Measurements from ENCODE around the gene HEXIM2.

Gene HEXIM2

GRCh38 chr17:45143094-45143670 lies 18.5 kb upstream of the HEXIM2 start:
- H3K27me3 ChIP-seq (ENCODE audit: control insufficient read depth, insufficient read depth, low read length): no peaks in the 10 kb centered on the region
- no peak for TF ChIP-seq CTCF (IDR thresholded peaks at IDR 0.05)
- H3K36me3 ChIP-seq (ENCODE audit: control insufficient read depth, insufficient read depth, low read length): no peaks in the 10 kb centered on the region
- no peak overlapping the region for H3K4me3 ChIP-seq (ENCODE audit: low read depth, low read length)
- no peaks in the 10 kb centered on the region for H3K79me2 ChIP-seq
- no peak overlapping the region for H3K27ac ChIP-seq
- H2AFZ ChIP-seq: no peak overlapping the region
- no peaks in the 10 kb centered on the region for H3K4me1 ChIP-seq
- H3K9me3 ChIP-seq (ENCODE audit: control insufficient read depth, low read length): no peaks in the 10 kb centered on the region
- H3K9ac ChIP-seq: no peak overlapping the region
- no peak overlapping the region for H3K4me2 ChIP-seq (ENCODE audit: low read length)

- H2AFZ ChIP-seq: peak overlapping the region; percentile 78
- no peak overlapping the region for H3K9ac ChIP-seq
- H3K79me2 ChIP-seq: no peaks in the 10 kb centered on the region
- H3K36me3 ChIP-seq (ENCODE audit: control insufficient read depth, insufficient read depth, low read length): no peaks in the 10 kb centered on the region
- H3K4me2 ChIP-seq (ENCODE audit: low read length): peak overlapping the region; percentile 43
- H3K4me3 ChIP-seq (ENCODE audit: low read depth, low read length): peak overlapping the region; percentile 45
- no peak for TF ChIP-seq CTCF (IDR thresholded peaks at IDR 0.05)
- H3K9me3 ChIP-seq (ENCODE audit: control insufficient read depth, low read length): no peaks in the 10 kb centered on the region
- H3K27me3 ChIP-seq (ENCODE audit: control insufficient read depth, insufficient read depth, low read length): no peaks in the 10 kb centered on the region
- H3K27ac ChIP-seq: peak overlapping the region; percentile 69
- no peaks in the 10 kb centered on the region for H3K4me1 ChIP-seq
Observed at GRCh38 chr17:45143767-45144198, 17.9 kb upstream of the HEXIM2 start.

- H3K27me3 ChIP-seq (ENCODE audit: control insufficient read depth, insufficient read depth, low read length): no peaks in the 10 kb centered on the region
- peak overlapping the region; percentile 78 for H2AFZ ChIP-seq
- H3K9ac ChIP-seq: no peak overlapping the region
- H3K4me3 ChIP-seq (ENCODE audit: low read depth, low read length): peak overlapping the region; percentile 45
- H3K36me3 ChIP-seq (ENCODE audit: control insufficient read depth, insufficient read depth, low read length): no peaks in the 10 kb centered on the region
- no peak for TF ChIP-seq CTCF (IDR thresholded peaks at IDR 0.05)
- no peaks in the 10 kb centered on the region for H3K4me1 ChIP-seq
- peak overlapping the region; percentile 43 for H3K4me2 ChIP-seq (ENCODE audit: low read length)
- no peaks in the 10 kb centered on the region for H3K9me3 ChIP-seq (ENCODE audit: control insufficient read depth, low read length)
- H3K27ac ChIP-seq: peak overlapping the region; percentile 69
- H3K79me2 ChIP-seq: no peaks in the 10 kb centered on the region
Observed at GRCh38 chr17:45144199-45145034, 17.3 kb upstream of the HEXIM2 start.

- no peaks in the 10 kb centered on the region for H3K79me2 ChIP-seq
- H3K4me3 ChIP-seq (ENCODE audit: low read depth, low read length): no peak overlapping the region
- H3K9me3 ChIP-seq (ENCODE audit: control insufficient read depth, low read length): no peaks in the 10 kb centered on the region
- H3K27ac ChIP-seq: peak overlapping the region; percentile 69
- no peak overlapping the region for H3K4me2 ChIP-seq (ENCODE audit: low read length)
- no peak overlapping the region for H2AFZ ChIP-seq
- H3K9ac ChIP-seq: no peak overlapping the region
- H3K4me1 ChIP-seq: no peaks in the 10 kb centered on the region
- H3K36me3 ChIP-seq (ENCODE audit: control insufficient read depth, insufficient read depth, low read length): no peaks in the 10 kb centered on the region
- no peak for TF ChIP-seq CTCF (IDR thresholded peaks at IDR 0.05)
- H3K27me3 ChIP-seq (ENCODE audit: control insufficient read depth, insufficient read depth, low read length): no peaks in the 10 kb centered on the region
Observed at GRCh38 chr17:45145035-45145389, 16.7 kb upstream of the HEXIM2 start.

Data from parathyroid adenoma (tissue), 2 donors.